ENCODE measurements around the gene CELSR1.

DNA sequence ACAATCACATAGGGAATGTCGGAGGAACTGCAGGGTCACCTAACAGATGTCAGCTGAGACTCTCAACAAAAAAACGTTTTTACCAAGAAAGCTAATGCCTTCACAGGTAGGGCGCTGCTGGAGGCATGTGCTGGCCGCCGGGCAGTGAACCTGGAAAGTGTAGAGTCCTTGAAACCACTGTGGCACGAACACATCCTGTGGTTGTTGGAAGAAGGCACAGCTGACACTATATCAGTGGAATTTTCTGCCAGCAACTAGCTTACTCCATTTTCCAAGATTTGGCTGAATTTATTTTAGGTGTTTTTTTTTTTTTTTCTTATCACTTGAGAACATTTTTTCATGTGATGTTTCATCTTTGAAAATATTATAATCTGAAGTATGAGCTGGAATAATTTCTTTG lies 187.7 kb downstream of the CELSR1 start:
- TF ChIP-seq, protein P1, sequence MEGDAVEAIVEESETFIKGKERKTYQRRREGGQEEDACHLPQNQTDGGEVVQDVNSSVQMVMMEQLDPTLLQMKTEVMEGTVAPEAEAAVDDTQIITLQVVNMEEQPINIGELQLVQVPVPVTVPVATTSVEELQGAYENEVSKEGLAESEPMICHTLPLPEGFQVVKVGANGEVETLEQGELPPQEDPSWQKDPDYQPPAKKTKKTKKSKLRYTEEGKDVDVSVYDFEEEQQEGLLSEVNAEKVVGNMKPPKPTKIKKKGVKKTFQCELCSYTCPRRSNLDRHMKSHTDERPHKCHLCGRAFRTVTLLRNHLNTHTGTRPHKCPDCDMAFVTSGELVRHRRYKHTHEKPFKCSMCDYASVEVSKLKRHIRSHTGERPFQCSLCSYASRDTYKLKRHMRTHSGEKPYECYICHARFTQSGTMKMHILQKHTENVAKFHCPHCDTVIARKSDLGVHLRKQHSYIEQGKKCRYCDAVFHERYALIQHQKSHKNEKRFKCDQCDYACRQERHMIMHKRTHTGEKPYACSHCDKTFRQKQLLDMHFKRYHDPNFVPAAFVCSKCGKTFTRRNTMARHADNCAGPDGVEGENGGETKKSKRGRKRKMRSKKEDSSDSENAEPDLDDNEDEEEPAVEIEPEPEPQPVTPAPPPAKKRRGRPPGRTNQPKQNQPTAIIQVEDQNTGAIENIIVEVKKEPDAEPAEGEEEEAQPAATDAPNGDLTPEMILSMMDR (IDR thresholded peaks at IDR 0.05): no peak
- TF ChIP-seq ZFX (IDR thresholded peaks at IDR 0.05; ENCODE audit: borderline replicate concordance): no peak

Measured in 22Rv1 (cell line).